ENCODE measurements around the gene RAB3IP. TPM values are rescaled to one million over a fixed set of nuclear protein-coding genes. Genes with fewer than 3 reads are reported as not detected.
"Not testable (repeated sequence)": the region's sequence is repeated elsewhere in the genome, so short reads cannot be mapped to it uniquely, and the experiment has no call there.

RAB3IP gene
- total RNA-seq, 2 experiments from 2014 or later: 27.0 to 27.2 TPM

DNA sequence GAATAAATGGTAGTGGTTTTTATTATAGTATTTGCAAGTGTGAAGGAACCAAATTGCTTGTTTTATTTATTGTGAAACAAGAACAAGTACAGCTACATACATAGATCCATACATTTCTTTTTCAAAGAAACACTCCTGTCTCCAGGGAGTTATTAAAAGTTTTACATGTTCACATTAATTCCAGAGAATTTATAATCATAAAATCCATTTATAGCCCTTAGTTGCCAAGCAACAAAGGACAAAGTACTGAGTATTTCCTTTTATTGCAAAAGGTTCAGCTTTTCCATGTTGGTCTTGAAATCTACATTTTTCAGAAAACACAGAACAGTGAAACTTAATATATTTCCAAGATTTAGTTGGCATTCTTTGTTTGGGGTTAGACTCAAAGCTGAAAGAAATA is 95.9 kb downstream of the RAB3IP start:
- H3K36me3 Mint-ChIP-seq: no peaks in the 10 kb centered on the region
- ATAC-seq (ENCODE audit: low read depth) (no peak), DNase-seq (no peak)
- H3K4me1 Mint-ChIP-seq: no peaks in the 10 kb centered on the region
- peaks cover 10% of the 10 kb centered on the region for H3K27me3 Mint-ChIP-seq
- POLR2A ChIA-PET: no interaction called here
- no peak overlapping the region for H3K27ac Mint-ChIP-seq
- H3K4me3 Mint-ChIP-seq: no peak overlapping the region
- no peaks in the 10 kb centered on the region for H3K9me3 Mint-ChIP-seq

- peaks cover 10% of the 10 kb centered on the region for H3K27me3 Mint-ChIP-seq
- no peak overlapping the region for H3K27ac Mint-ChIP-seq
- H3K36me3 Mint-ChIP-seq: no peaks in the 10 kb centered on the region
- no peak for DNase-seq
- no peaks in the 10 kb centered on the region for H3K9me3 Mint-ChIP-seq
- no peak for ATAC-seq (ENCODE audit: low read depth)
- no peaks in the 10 kb centered on the region for H3K4me1 Mint-ChIP-seq
- no peak overlapping the region for H3K4me3 Mint-ChIP-seq
- POLR2A ChIA-PET: no interaction called here
Observed at GRCh38 chr12:69835081-69835480, 96.4 kb downstream of the RAB3IP start.

DNA sequence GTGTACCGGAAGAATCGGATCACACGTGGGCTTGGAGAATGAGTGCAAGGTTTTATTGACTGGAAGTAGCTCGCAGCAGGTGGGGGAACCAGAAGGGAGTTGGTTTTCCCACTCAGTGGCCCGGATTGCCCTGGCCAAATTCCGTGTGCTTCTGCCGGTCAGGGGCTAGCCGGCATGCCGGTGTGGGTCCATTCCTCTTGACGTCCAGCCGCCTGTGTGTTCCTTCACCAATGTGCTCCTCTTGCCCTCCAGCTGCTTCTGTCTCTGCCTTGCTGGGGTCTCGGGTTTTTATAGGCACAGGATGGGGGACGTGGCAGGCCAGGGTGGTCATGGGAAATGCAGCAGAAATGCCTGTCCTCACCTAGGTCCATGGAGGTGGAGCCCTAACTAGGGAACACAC is 97.4 kb downstream of the RAB3IP start:
- H3K36me3 Mint-ChIP-seq: no peaks in the 10 kb centered on the region
- POLR2A ChIA-PET: no interaction called here
- ATAC-seq (ENCODE audit: low read depth) (no peak), DNase-seq (no peak)
- no peak overlapping the region for H3K27ac Mint-ChIP-seq
- no peaks in the 10 kb centered on the region for H3K9me3 Mint-ChIP-seq
- H3K4me1 Mint-ChIP-seq: no peaks in the 10 kb centered on the region
- H3K27me3 Mint-ChIP-seq: peaks cover 6% of the 10 kb centered on the region
- no peak overlapping the region for H3K4me3 Mint-ChIP-seq

- DNase-seq (no peak), ATAC-seq (ENCODE audit: low read depth) (no peak)
- Mint-ChIP-seq H3K36me3 (no peaks in the 10 kb centered on the region), H3K4me3 (no peak overlapping the region), H3K9me3 (no peaks in the 10 kb centered on the region), H3K27me3 (peaks cover 8% of the 10 kb centered on the region), H3K4me1 (no peaks in the 10 kb centered on the region), H3K27ac (no peak overlapping the region)
- POLR2A ChIA-PET: no interaction called here
Observed at GRCh38 chr12:69837191-69837590, 98.5 kb downstream of the RAB3IP start.

DNA sequence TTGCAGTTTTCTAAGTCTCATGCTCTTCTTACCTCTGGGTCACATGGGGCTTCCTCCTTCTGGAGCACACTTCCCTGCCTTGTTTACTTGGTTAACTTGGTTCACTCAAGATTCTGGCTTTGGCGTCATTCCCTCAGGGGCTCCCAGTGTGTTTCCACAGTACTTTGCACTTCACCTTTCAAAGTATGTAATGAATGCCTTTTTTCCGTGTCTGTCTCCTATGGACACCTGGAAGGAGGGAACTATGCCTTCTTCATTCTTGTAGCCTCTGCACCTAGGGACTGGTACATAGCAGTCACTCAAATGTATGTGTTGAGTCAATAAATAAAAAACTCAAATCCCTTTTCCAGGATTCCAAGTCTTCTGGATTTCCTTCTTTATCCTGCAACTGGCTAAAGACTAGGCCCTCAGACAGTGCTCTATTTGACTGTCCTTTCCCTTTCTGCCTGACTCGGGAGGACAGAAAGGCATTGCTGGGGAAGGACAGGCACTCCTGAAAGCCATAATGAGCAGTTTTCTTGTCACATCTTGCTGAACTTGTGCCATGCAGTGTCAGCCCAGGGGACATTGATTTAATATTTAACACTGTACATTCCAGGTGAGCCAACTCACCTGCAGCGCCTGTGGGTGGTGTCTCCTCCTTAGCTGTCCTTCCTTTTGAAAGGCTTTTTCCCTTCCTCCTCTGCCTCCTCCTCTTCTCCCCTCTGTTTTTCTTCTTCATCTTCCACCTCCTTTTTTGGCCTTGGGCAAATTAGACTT is 99.2 kb downstream of the RAB3IP start:
- no peaks in the 10 kb centered on the region for H3K9me3 Mint-ChIP-seq
- H3K36me3 Mint-ChIP-seq: no peaks in the 10 kb centered on the region
- no peak overlapping the region for H3K27ac Mint-ChIP-seq
- ATAC-seq (ENCODE audit: low read depth): no peak
- no peak for DNase-seq
- peaks cover 10% of the 10 kb centered on the region for H3K27me3 Mint-ChIP-seq
- no peaks in the 10 kb centered on the region for H3K4me1 Mint-ChIP-seq
- POLR2A ChIA-PET: no interaction called here
- no peak overlapping the region for H3K4me3 Mint-ChIP-seq

GRCh38 chr12:69840727-69841126 is 102.1 kb downstream of the RAB3IP start:
- H3K27ac Mint-ChIP-seq: no peak overlapping the region
- no peaks in the 10 kb centered on the region for H3K9me3 Mint-ChIP-seq
- no peaks in the 10 kb centered on the region for H3K4me1 Mint-ChIP-seq
- no peaks in the 10 kb centered on the region for H3K36me3 Mint-ChIP-seq
- POLR2A ChIA-PET: no interaction called here
- ATAC-seq (ENCODE audit: low read depth) (no peak), DNase-seq (no peak)
- H3K27me3 Mint-ChIP-seq: peaks cover 10% of the 10 kb centered on the region
- no peak overlapping the region for H3K4me3 Mint-ChIP-seq

DNA sequence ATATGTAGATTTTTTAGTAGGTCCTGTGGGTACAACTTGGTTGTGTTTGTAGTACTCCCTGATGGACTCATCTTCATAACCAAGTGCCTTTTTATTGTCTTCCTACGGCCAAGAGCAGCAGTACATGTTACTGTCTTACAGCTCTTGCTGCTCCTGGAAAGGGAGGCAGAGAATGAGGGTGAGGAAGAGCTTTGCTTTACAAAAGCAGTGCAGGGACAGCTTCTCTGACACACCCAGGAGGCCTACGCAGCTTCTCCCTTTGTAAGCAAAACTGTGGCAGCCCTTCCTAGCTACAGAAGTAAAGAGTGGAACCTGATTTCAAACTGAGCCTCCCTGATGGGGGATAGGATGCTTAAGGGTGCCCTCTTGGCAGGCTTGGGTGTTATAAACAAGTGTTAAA is 104.9 kb downstream of the RAB3IP start:
- ATAC-seq (ENCODE audit: low read depth) (no peak), DNase-seq (no peak)
- Mint-ChIP-seq H3K27ac (no peak overlapping the region), H3K36me3 (no peaks in the 10 kb centered on the region), H3K4me1 (no peaks in the 10 kb centered on the region), H3K9me3 (no peaks in the 10 kb centered on the region), H3K4me3 (no peak overlapping the region), H3K27me3 (peaks cover 10% of the 10 kb centered on the region)
- POLR2A ChIA-PET: no interaction called here

- no peak overlapping the region for H3K27ac Mint-ChIP-seq
- H3K36me3 Mint-ChIP-seq: no peaks in the 10 kb centered on the region
- DNase-seq (no peak), ATAC-seq (ENCODE audit: low read depth) (no peak)
- POLR2A ChIA-PET: no interaction called here
- H3K9me3 Mint-ChIP-seq: no peaks in the 10 kb centered on the region
- no peaks in the 10 kb centered on the region for H3K4me1 Mint-ChIP-seq
- peaks cover 10% of the 10 kb centered on the region for H3K27me3 Mint-ChIP-seq
- no peak overlapping the region for H3K4me3 Mint-ChIP-seq
Observed at GRCh38 chr12:69844416-69844815, 105.8 kb downstream of the RAB3IP start.

DNA sequence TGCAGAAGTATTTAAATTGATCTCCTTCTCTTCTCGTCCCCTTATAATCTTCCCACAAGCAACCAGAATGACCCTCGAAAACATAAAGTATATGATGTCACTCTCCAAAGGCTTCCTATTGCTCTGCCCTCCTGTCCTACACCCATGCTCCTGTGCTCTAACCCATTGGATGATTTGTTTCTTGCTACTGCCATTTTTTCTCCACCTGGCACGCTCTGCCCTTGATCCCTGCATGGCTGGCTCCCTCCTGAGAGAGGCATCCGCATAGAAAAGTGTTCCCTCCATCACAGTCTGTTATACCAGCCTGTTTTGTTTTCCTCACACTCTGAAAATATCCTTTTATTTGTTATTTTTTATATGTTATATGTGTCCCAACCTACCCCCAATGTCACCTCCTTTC is 106.2 kb downstream of the RAB3IP start:
- POLR2A ChIA-PET: no interaction called here
- Mint-ChIP-seq H3K27me3 (peaks cover 10% of the 10 kb centered on the region), H3K36me3 (no peaks in the 10 kb centered on the region), H3K4me3 (no peak overlapping the region), H3K4me1 (no peaks in the 10 kb centered on the region), H3K27ac (no peak overlapping the region), H3K9me3 (no peaks in the 10 kb centered on the region)
- ATAC-seq (ENCODE audit: low read depth) (no peak), DNase-seq (no peak)

DNA sequence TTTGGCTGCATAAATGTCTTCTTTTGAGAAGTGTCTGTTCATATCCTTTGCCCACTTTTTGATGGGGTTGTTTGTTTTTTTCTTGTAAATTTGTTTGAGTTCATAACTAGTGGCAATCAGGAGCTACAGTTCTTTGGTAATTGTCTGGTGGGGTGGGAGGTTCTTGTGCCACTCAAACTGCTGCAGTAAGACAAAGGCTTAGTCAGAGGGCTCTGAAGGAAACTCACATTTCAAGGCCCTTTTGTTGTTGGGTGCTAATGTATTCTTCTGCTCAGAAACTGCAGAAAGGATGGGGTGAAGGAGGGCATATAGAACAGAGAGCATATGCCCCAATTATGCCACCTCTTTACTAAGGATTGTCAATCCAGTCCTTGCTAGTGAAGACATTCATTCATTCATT is 108.3 kb downstream of the RAB3IP start:
- DNase-seq: no peak
- no peaks in the 10 kb centered on the region for H3K4me1 Mint-ChIP-seq
- H3K4me3 Mint-ChIP-seq: no peak overlapping the region
- POLR2A ChIA-PET: no interaction called here
- no peak overlapping the region for H3K27ac Mint-ChIP-seq
- peaks cover 8% of the 10 kb centered on the region for H3K27me3 Mint-ChIP-seq
- no peaks in the 10 kb centered on the region for H3K36me3 Mint-ChIP-seq
- no peaks in the 10 kb centered on the region for H3K9me3 Mint-ChIP-seq
- ATAC-seq (ENCODE audit: low read depth): no peak

- Mint-ChIP-seq H3K9me3 (no peaks in the 10 kb centered on the region), H3K4me3 (no peak overlapping the region), H3K4me1 (no peaks in the 10 kb centered on the region), H3K36me3 (no peaks in the 10 kb centered on the region), H3K27ac (no peak overlapping the region), H3K27me3 (peaks cover 3% of the 10 kb centered on the region)
- POLR2A ChIA-PET: no interaction called here
- DNase-seq (no peak), ATAC-seq (ENCODE audit: low read depth) (no peak)
Observed at GRCh38 chr12:69851976-69852375, 113.3 kb downstream of the RAB3IP start.

- H3K9me3 Mint-ChIP-seq; DNase-seq; H3K36me3 Mint-ChIP-seq; H3K27ac Mint-ChIP-seq; POLR2A ChIA-PET; ATAC-seq (ENCODE audit: low read depth); H3K27me3 Mint-ChIP-seq; H3K4me1 Mint-ChIP-seq; H3K4me3 Mint-ChIP-seq: not testable (repeated sequence)
Observed at GRCh38 chr12:69853176-69853961, 114.7 kb downstream of the RAB3IP start.

GRCh38 chr12:69866698-69867097 is 128.0 kb downstream of the RAB3IP start:
- POLR2A ChIA-PET: no interaction called here
- Mint-ChIP-seq H3K27ac (no peak overlapping the region), H3K4me1 (no peaks in the 10 kb centered on the region), H3K9me3 (no peaks in the 10 kb centered on the region), H3K4me3 (no peak overlapping the region), H3K27me3 (peaks cover 5% of the 10 kb centered on the region), H3K36me3 (no peaks in the 10 kb centered on the region)
- ATAC-seq (ENCODE audit: low read depth) (no peak), DNase-seq (no peak)

GRCh38 chr12:69868695-69869094 is 130.0 kb downstream of the RAB3IP start:
- no peak for ATAC-seq (ENCODE audit: low read depth)
- no peaks in the 10 kb centered on the region for H3K9me3 Mint-ChIP-seq
- H3K4me3 Mint-ChIP-seq: no peak overlapping the region

More at GRCh38 chr12:69868695-69869094, 130.0 kb downstream of the RAB3IP start:
- Mint-ChIP-seq H3K27me3 (peaks cover 5% of the 10 kb centered on the region), H3K36me3 (no peaks in the 10 kb centered on the region), H3K27ac (no peak overlapping the region), H3K4me1 (no peaks in the 10 kb centered on the region)
- DNase-seq: no peak
- POLR2A ChIA-PET: no interaction called here
